ENCODE measurements around the gene LYZ.

LYZ gene

GRCh38 chr12:69388371-69388770 is 40.2 kb downstream of the LYZ start:
- DNase-seq (ENCODE audit: low read depth) = no peak

DNA sequence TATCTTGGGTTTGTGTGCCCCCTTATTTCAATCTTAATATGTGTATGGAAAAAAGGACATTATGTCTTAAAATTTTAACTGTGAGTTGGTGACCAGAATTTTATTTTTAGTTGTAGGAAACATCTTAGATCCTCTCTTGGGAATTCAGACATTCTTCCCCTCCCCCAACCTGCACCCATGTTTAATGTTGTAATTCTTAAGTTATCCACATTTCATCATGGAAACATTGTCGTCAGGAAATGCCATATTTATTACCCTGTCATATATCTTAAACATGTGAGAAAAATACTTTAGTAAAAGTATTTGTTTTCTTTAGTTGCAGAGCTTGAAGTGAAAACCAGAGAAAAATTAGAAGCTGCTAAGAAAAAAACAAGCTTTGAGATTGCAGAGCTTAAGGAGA is 41.6 kb downstream of the LYZ start:
- no peak for DNase-seq (ENCODE audit: low read depth)

DNA sequence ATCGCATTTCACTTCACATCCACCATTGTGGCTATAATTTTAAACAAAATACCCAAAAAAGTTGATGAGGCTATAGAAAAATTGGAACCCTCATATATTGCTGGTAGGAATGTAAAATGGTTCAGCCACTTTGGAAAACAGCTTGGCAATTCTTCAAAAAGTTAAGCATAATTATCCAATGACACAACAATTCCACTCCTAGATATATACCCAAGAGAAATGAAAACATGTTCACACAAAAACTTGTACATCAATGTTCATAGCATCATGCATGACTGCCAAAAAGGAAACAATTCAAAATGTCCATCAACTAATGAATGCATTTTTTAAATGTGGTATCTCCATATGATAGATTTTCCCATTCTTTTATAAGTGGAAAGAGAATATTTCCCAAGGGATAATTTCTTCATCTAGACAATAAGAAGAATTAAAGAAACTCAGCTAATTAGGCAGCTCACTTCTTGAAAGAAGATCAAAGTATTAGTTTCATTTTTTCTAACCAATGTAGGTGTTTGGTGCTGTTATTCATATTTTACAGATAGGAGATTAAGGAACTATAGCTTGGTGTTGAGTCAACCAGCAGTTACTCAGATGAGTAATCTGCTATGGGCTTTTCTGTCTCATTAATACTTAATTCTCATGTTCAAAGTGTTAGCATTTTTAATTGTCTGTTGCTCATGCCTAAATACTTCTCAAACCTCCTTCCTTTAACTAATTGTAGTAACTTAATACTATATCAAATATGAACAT is 44.2 kb downstream of the LYZ start:
- no peak for DNase-seq (ENCODE audit: low read depth)

- no peak for DNase-seq (ENCODE audit: low read depth)
Observed at GRCh38 chr12:69396041-69396440, 47.9 kb downstream of the LYZ start.

DNA sequence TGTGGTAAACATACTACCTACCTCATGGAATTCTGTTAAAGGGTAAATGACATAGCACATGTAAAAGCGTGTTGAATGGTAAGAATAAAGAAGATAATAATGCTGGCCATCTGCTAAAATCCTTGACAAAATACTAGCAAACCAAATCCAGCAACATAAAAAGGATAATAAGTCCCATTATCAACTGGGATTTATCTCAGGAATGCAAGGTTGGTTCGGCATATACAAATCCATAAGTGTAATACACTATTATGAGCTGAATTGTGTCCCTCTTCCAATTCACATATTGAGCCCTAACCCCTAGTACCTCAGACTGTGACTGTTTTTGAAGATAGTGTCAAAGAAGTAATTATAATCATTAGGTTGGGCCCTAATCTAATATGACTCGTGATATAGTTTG is 48.8 kb downstream of the LYZ start:
- no peak for DNase-seq (ENCODE audit: low read depth)

- DNase-seq (ENCODE audit: low read depth) = no peak
Observed at GRCh38 chr12:69397978-69398377, 49.8 kb downstream of the LYZ start.

DNA sequence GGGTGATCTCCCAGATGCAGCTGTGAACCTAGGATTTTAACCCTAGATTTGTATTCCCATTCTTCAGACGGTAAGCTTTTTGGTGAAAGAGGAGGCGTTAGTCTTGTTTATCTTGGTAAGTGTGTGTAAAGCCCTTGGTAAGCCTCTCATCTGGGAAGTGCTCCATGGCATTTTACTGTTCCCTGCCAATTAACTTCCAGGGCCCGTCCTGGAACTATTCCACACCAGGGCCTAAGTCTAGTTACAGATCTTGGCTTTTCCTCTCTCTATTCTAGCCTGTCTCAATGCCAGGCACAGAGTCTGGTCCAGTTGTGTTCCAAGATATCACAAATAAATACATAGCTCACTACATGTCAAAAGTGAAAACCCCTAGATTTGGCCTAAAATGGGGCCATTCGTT is 53.8 kb downstream of the LYZ start:
- no peak for DNase-seq (ENCODE audit: low read depth)

Measured in activated T-helper 9 cell treated with anti-CD3 and anti-CD28 coated beads, Interleukin-2, amount 50 U/mL, for 16 hours (primary cell).